GM18873 (cell line): ENCODE results near the gene TCF25.
"Not testable (repeated sequence)": the region's sequence is repeated elsewhere in the genome, so short reads cannot be mapped to it uniquely, and the experiment has no call there.

Experiments
- ATAC-seq: cut with Tn5 transposase; IDR thresholded peaks from one replicate; pipeline ENCODE4 v1.9.1; 2021; ENCODE audit warnings: mild to moderate bottlenecking, moderate library complexity, moderate number of reproducible peaks; ENCODE audit not compliant: unreplicated experiment, low FRiP score

The TCF25 gene

GRCh38 chr16:89873109-89873971 is at the start of gene TCF25:
Gene TCF25, plus strand, starts transcription at chr16:89873592. Its CDS starts 76 bp downstream, at chr16:89873668.
- ATAC-seq: peak; percentile 39

GRCh38 chr16:89823824-89824148 is 49.6 kb upstream of the TCF25 start:
- ATAC-seq: not testable (repeated sequence)

- ATAC-seq: no peak
Observed at GRCh38 chr16:89826531-89827382, 46.6 kb upstream of the TCF25 start.

GRCh38 chr16:89827383-89828198 is 45.8 kb upstream of the TCF25 start:
- ATAC-seq: no peak

GRCh38 chr16:89828199-89828869 is 45.1 kb upstream of the TCF25 start, which contains the start of gene SPIRE2:
Gene SPIRE2, plus strand, starts transcription at chr16:89828475. Its CDS starts 76 bp downstream, at chr16:89828551.
- ATAC-seq: no peak

GRCh38 chr16:89828870-89829629 is 44.3 kb upstream of the TCF25 start:
- ATAC-seq: no peak

GRCh38 chr16:89829630-89830437 is 43.6 kb upstream of the TCF25 start:
- no peak for ATAC-seq

GRCh38 chr16:89831810-89832328 is 41.5 kb upstream of the TCF25 start:
- no peak for ATAC-seq

GRCh38 chr16:89833664-89834363 is 39.6 kb upstream of the TCF25 start:
- not testable (repeated sequence) for ATAC-seq

GRCh38 chr16:89834813-89835363 is 38.5 kb upstream of the TCF25 start:
- not testable (repeated sequence) for ATAC-seq

GRCh38 chr16:89836484-89836883 is 36.9 kb upstream of the TCF25 start:
- not testable (repeated sequence) for ATAC-seq

- ATAC-seq: no peak
Observed at GRCh38 chr16:89837014-89837546, 36.3 kb upstream of the TCF25 start.

- no peak for ATAC-seq
Observed at GRCh38 chr16:89841275-89841674, 32.1 kb upstream of the TCF25 start.

GRCh38 chr16:89842471-89843408 is 30.7 kb upstream of the TCF25 start:
- ATAC-seq: no peak

- ATAC-seq: no peak
Observed at GRCh38 chr16:89843409-89844350, 29.7 kb upstream of the TCF25 start.
